Tibial nerve (tissue), 4 donors: ENCODE data around the gene FASN. TPM values are rescaled to one million over a fixed set of nuclear protein-coding genes. Genes with fewer than 3 reads are reported as not detected.

Experiments
- DNase-seq, 2 donors: peaks; one replicate each; pipeline ENCODE4 v3.0.0-alpha.2; 2019; ENCODE audit warnings: low spot score in 2 of 2
- H3K27ac ChIP-seq, 4 donors: fragments of 200-600 bp; sonication (generic) in 3 of 4; one replicate each; pipeline ENCODE4 v1.5.1; 2017 to 2019; ENCODE audit warnings: mild to moderate bottlenecking in 1 of 4
- H3K27me3 ChIP-seq, 2 donors: fragments of 200-600 bp; sonication (generic) in 1 of 2; one replicate each; pipeline versions ENCODE4 v1.5.1 to v1.6.0; 2017 to 2019
- H3K36me3 ChIP-seq, 3 donors: fragments of 200-600 bp; sonication (generic); one replicate each; pipeline ENCODE4 v1.5.1; 2018 to 2019
- H3K4me1 ChIP-seq, 4 donors: fragments of 200-600 bp; sonication (generic) in 3 of 4; one replicate each; pipeline ENCODE4 v1.5.1; 2017 to 2019
- H3K4me3 ChIP-seq, 4 donors: fragments of 200-600 bp; sonication (generic) in 3 of 4; one replicate each; pipeline ENCODE4 v1.5.1; 2017 to 2019; ENCODE audit warnings: mild to moderate bottlenecking in 1 of 4, moderate library complexity in 1 of 4
- H3K9me3 ChIP-seq, 4 donors: fragments of 200-600 bp; sonication (generic) in 3 of 4; one replicate each; pipeline ENCODE4 v1.5.1; 2017 to 2019
- CTCF ChIP-seq, 5 experiments: fragments of 200-600 bp in 3 of 5; fragments of 450-650 bp in 2 of 5; sonication (generic) in 3 of 5; IDR thresholded peaks; one replicate each; pipeline ENCODE4 v1.5.1; 2016 to 2019; ENCODE audit warnings: antibody characterized with exemption in 5 of 5, mild to moderate bottlenecking in 3 of 5, moderate library complexity in 2 of 5
- EP300 ChIP-seq, 2 donors: sonication (generic); formaldehyde crosslinking; IDR thresholded peaks; one replicate each; pipeline ENCODE4 v1.6.1; 2017; ENCODE audit warnings: antibody characterized with exemption in 2 of 2, mild to moderate bottlenecking in 1 of 2
- POLR2A ChIP-seq, 2 donors: fragments of 450-650 bp; IDR thresholded peaks; one replicate each; pipeline ENCODE4 v1.6.1; 2017; ENCODE audit warnings: antibody characterized with exemption in 2 of 2, mild to moderate bottlenecking in 2 of 2, moderate library complexity in 2 of 2
- WGBS, 2 donors: methylation state at CpG; one replicate each; pipeline ENCODE4 v1.1.5; 2018; 5-methylcytosine and 5-hydroxymethylcytosine counted together
- total RNA-seq, 4 donors: library from RNA; depleted of rRNA; stranded (reverse); fragments of >200 nt; gene quantifications; one replicate each; pipeline ENCODE4 v1.1.0, GENCODE V29; 2016

Gene FASN
- total RNA-seq, 4 donors from 2014 or later, result 129 to 319 (median 160) TPM

DNA sequence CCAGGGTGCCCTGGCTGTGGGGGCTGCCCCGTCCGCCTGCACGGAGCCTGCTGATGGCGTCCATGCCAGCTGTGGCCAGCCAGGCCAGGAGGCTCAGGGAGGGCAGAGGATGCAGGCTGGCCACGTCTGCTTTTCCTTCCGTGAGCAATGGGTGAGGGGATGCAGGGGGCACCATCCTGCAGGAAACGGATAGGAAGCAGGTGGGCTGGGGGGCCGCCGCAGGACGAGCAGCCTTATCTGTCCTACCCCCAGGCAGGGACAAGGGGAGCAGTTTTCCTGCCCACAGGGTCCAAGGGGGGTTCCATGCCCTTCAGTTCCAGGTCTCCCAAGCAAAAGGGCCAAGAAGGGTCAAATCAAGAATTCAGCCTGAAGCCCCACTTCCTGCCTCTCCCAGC lies 39.2 kb downstream of the FASN start:
- H3K4me3 ChIP-seq, result no peak overlapping the region
- no peak overlapping the region for H3K27ac ChIP-seq
- H3K9me3 ChIP-seq, result no peaks in the 10 kb centered on the region
- no peaks in the 10 kb centered on the region for H3K27me3 ChIP-seq
- 59 to 70% methylated on average over 7 to 10 of the region's 10 CpGs for WGBS, 2 donors
- peaks cover 0 to 18% (median under 1%) of the 10 kb centered on the region in 4 donors for H3K4me1 ChIP-seq
- peaks cover 0 to 100% (median 42%) of the 10 kb centered on the region in 3 donors for H3K36me3 ChIP-seq
- no peak for TF ChIP-seq POLR2A (IDR thresholded peaks at IDR 0.05)
- DNase-seq, result no peak

- Histone ChIP-seq H3K9me3 (no peaks in the 10 kb centered on the region), H3K36me3 (peaks cover 0 to 100% (median 42%) of the 10 kb centered on the region in 3 donors), H3K27me3 (no peaks in the 10 kb centered on the region), H3K4me1 (peaks cover 0 to 18% (median 3%) of the 10 kb centered on the region in 4 donors), H3K4me3 (no peak overlapping the region), H3K27ac (no peak overlapping the region)
- no peak for TF ChIP-seq EP300 (IDR thresholded peaks at IDR 0.05)
- no peak for TF ChIP-seq POLR2A (IDR thresholded peaks at IDR 0.05)
- no peak for TF ChIP-seq CTCF (IDR thresholded peaks at IDR 0.05)
- no peak for DNase-seq
- 79 to 88% methylated on average over 14 to 16 of the region's 17 CpGs for WGBS, 2 donors
Measured at GRCh38 chr17:82058230-82058854, 39.7 kb downstream of the FASN start.

GRCh38 chr17:82056729-82057621 lies 41.1 kb downstream of the FASN start:
- H3K4me1 ChIP-seq, result peaks cover 3 to 29% (median 14%) of the 10 kb centered on the region in 4 donors
- peaks cover 0 to 90% (median 42%) of the 10 kb centered on the region in 3 donors for H3K36me3 ChIP-seq
- 64 to 83% methylated on average over 10 to 21 of the region's 29 CpGs for WGBS, 2 donors
- no peak for DNase-seq
- H3K27me3 ChIP-seq, result no peaks in the 10 kb centered on the region
- no peak overlapping the region for H3K4me3 ChIP-seq
- TF ChIP-seq EP300 (IDR thresholded peaks at IDR 0.05), result no peak
- TF ChIP-seq POLR2A (IDR thresholded peaks at IDR 0.05), result no peak
- TF ChIP-seq CTCF (IDR thresholded peaks at IDR 0.05), result no peak
- no peak overlapping the region for H3K27ac ChIP-seq
- no peaks in the 10 kb centered on the region for H3K9me3 ChIP-seq

DNA sequence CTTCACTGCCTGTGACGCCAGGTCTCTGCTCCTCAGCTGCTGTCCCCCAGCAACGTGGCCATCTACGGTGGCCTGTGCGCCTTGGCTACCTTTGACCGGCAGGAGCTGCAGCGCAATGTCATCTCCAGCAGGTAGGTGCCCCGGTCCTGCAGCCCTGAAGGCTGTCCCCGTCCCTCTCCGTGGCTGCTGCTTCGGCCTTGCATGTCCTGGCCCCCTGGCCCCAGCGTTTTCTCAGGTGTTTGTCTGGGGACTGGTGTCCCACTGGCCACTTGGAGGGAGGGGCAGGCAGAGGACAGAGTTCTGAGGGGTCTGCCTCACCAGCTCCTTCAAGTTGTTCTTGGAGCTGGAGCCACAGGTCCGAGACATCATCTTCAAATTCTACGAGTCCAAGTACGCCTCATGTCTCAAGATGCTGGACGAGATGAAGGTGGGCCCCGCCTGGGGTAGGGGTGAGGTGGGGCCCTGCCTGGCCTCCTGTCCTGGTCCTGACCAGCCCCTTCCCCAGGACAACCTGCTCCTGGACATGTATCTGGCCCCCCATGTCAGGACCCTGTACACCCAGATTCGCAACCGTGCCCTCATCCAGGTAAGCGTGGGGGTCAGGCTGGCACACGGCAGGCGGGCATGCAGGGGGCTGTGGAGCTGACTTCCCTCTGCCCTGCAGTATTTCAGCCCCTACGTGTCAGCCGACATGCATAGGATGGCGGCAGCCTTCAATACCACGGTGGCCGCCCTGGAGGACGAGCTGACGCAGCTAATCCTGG lies 41.9 kb downstream of the FASN start:
- H3K27me3 ChIP-seq, result no peaks in the 10 kb centered on the region
- WGBS, 2 donors, result 89 to 91% methylated on average over 20 to 25 of the region's 28 CpGs
- no peak for DNase-seq
- peaks cover 0 to 82% (median 39%) of the 10 kb centered on the region in 3 donors for H3K36me3 ChIP-seq
- no peaks in the 10 kb centered on the region for H3K9me3 ChIP-seq
- H3K27ac ChIP-seq, result no peak overlapping the region
- no peak overlapping the region for H3K4me3 ChIP-seq
- TF ChIP-seq POLR2A (IDR thresholded peaks at IDR 0.05), result no peak
- no peak for TF ChIP-seq CTCF (IDR thresholded peaks at IDR 0.05)
- peaks cover 3 to 31% (median 14%) of the 10 kb centered on the region in 4 donors for H3K4me1 ChIP-seq
